HG02759 (cell line): ENCODE data around the gene PRLR.
"Not testable (repeated sequence)": the region's sequence is repeated elsewhere in the genome, so short reads cannot be mapped to it uniquely, and the experiment has no call there.

Source experiments
- ATAC-seq: cut with Tn5 transposase; IDR thresholded peaks from one replicate; pipeline ENCODE4 v1.9.1; 2021; ENCODE audit warnings: mild to moderate bottlenecking, moderate library complexity; ENCODE audit not compliant: unreplicated experiment

The PRLR gene

GRCh38 chr5:35230038-35230611, at the start of gene PRLR:
PRLR (minus strand) TSS chr5:35230487; CDS start chr5:35089620, 140,867 bp downstream.
- ATAC-seq, result peak; percentile 44

- no peak for ATAC-seq
Observed at GRCh38 chr5:35274839-35275509, 44.7 kb upstream of the PRLR start.

DNA sequence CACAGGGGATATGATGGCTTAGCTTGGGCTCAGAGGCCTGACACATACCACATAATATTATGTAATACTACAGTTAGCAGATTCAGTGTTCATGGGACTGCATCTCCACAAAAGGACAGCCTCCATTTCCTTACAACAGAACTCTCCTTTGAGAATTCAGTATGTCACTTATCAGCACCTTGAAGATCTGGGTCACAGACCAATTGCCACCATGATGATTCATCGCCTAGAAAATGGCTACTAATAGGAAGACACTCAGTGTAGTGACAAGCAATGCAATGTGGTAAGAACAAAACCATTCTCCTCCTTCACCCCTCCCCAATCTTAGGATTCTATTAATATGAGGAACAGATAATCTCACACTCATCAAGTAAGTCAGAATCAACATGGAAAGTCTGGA, 38.7 kb upstream of the PRLR start:
- ATAC-seq, result no peak

- no peak for ATAC-seq
Observed at GRCh38 chr5:35266276-35266675, 36.0 kb upstream of the PRLR start.

GRCh38 chr5:35264509-35264908, 34.2 kb upstream of the PRLR start:
- ATAC-seq, result no peak

GRCh38 chr5:35263266-35263877, 33.1 kb upstream of the PRLR start:
- no peak for ATAC-seq

DNA sequence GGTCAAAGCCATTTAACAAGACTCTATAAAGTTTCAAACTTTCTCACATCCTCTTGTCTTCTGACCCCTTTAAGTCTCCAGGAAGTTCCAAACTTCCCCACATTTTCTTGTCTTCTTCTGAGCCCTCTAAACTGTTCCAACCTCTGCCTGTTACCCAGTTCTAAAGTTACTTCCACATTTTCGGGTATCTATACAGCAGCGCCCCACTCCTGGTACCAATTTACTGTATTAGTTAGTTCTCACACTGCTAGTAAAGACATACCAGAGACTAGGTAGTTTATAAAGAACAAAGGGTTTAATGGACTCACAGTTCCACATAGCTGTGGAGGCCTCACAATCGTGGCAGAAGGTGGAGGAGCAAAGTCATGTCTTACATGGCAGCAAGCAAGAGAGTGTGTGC, 23.3 kb upstream of the PRLR start:
- ATAC-seq, result no peak

DNA sequence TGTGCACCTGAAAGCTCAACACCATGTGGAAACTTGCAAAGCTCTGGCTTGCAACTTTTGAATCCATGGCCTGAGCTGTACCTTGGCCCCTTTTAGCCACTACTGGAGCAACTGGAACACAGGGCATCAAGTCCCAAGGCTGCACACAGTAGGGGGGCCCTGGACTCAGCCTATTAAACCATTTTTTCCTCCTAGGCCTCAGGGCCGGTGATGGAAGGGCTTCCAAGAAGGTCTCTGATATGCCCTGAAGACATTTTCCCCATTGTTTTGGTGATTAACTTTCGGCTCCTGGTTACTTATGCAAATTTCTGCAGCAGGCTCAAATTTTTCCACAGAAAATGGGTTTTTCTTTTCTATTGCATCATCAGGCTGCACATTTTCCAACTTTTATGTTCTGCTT, 22.7 kb upstream of the PRLR start:
- no peak for ATAC-seq

DNA sequence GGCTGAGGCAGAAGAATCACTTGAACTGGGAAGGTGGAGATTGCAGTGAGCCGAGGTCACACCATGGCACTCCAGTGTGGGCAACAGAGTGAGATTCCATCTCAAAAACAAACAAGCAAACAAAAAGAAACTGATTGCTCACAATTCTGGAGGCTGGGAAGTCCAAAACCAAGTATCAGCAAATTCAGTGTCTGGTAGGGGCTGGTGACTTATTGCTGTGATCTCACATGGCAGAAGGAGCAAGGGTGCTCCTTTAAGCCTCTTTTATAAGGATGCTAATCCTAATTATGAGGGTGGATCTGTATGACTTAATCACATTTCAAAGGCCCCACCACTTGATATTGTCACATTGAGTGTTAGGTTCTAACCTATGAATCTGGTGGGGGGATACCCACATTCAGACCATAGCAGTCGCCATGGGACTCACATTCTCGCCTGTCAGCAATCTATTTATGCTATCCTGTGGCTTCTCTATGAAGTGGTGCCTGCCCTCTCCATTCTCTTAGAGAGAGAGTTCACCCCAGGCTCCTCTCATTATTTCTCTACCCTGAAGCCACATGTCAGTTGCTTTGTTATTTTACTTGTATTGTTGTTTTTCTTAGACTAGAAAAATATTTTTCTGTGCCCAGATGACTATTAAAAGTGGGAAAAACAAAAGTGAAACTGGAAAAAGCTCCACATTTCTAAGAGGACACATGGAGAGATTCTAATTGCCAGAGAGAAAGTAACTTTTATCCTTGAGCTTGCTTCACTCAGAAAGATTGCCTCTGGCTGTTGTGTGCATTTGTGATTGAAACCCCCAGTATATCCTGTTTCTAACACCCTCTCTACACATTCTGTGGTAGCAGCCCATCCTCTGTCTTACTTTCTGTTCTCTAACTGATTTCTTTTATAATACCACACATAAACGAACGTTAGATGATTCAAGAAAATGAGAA, 18.8 kb upstream of the PRLR start:
- ATAC-seq, result no peak

- ATAC-seq, result no peak
Observed at GRCh38 chr5:35247648-35248034, 17.4 kb upstream of the PRLR start.

- no peak for ATAC-seq
Observed at GRCh38 chr5:35246900-35247647, 16.8 kb upstream of the PRLR start.

- no peak for ATAC-seq
Observed at GRCh38 chr5:35246411-35246810, 16.1 kb upstream of the PRLR start.

- not testable (repeated sequence) for ATAC-seq
Observed at GRCh38 chr5:35245371-35245770, 15.1 kb upstream of the PRLR start.

- ATAC-seq, result no peak
Observed at GRCh38 chr5:35244171-35244570, 13.9 kb upstream of the PRLR start.

DNA sequence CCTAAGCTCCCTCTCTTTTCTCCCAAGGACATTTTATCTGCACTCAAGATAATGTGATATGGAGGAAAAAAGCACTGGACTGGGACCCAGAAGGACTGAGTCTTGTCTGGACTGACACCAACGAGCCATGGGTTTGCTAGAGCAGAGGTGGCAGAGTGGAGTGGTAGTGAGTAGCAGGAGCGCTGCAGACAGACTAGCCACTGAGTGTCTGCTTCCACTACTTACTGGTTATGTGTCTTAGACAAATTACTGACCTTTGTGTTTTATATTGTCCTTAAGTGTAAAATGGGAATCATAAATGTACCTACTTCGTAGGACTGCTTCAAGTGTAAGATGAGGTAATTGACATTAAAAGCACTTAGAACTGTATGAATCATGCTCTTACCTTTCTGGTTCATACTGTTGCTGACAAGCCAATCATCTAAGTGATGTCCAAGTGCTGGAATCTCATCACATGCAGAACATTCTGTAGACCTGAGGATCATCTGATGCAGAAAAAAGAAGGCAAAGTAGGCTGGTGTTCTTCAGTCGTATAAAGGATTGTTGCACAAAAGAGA, 12.5 kb upstream of the PRLR start:
- no peak for ATAC-seq

- peak; percentile 28 for ATAC-seq
Observed at GRCh38 chr5:35240892-35241291, 10.6 kb upstream of the PRLR start.

- no peak for ATAC-seq
Observed at GRCh38 chr5:35239911-35240610, 9.8 kb upstream of the PRLR start.

- ATAC-seq, result no peak
Observed at GRCh38 chr5:35239476-35239875, 9.2 kb upstream of the PRLR start.

DNA sequence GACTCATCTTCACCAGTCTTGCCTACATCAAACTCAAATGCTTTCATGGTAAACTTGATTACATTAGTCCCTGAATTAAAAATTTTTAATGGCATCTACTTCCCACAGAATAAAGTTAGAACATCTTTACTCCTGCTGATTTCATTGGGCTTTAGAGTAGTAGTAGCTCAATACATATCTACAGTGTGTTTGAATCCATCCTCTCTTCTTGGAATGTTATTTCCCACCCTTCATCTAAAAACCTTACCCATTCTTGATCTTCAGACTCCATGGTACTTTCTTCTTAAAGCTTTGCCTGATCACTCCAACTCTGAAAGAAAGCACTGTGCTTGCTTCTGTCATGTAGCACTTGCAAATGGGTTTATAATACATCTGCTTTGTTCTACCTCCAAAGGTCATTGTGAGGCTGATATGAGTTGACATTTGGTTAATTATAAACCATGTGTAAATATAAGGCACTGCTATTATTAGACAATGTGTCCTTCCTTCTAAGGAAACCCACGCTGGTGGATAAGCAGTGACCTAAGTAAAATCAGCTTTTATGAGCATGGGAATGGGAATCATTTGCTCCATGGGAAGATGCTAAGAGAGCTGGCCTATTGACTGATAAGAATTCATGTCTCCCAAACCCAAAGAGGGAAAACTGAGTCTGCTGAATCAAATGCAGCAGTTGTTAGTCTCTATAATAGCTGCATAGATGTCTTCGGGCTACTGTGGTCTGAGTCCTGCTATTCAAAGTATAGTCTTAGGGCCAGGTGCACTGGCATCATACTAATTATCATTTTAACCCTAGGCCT, 7.5 kb upstream of the PRLR start:
- ATAC-seq, result peak; percentile 83
